K562 (cell line): ENCODE measurements around the gene ZNF689. TPM values are rescaled to one million over a fixed set of nuclear protein-coding genes. Genes with fewer than 3 reads are reported as not detected.

Source experiments
- ATAC-seq: fragments of 200-7000 bp; cut with Tn5 transposase; 3 replicates; pipeline ENCODE4 v1.9.1; 2020; ENCODE audit warnings: moderate library complexity
- BruUV-seq: library from RNA; stranded (reverse); fragments of 400-500 nt; replicated peaks from 2 replicates; lab custom pipeline; 2021; lab: Mats Ljungman, UMichigan
- CTCF ChIA-PET: fragments of 300-600 bp; formaldehyde crosslinking; extraction: SDS; loops from one replicate; lab custom pipeline; 2021; ENCODE audit warnings: low intra/inter-chr PET ratio; lab: Yijun Ruan, JAX
- POLR2A ChIA-PET: fragments of 300-600, 350-650 bp; sonication (Branson Sonifier 250); formaldehyde crosslinking; extraction: SDS; loops from one replicate; lab custom pipeline; 2021; ENCODE audit warnings: antibody characterized with exemption, inconsistent platforms; lab: Yijun Ruan, JAX
- DNase-seq, 4 experiments: peaks; one replicate each; pipeline versions ENCODE4 v3.0.0 to v3.0.0-alpha.2; 2011 to 2018; ENCODE audit warnings: low spot score in 3 of 4, mixed read lengths in 3 of 4; ENCODE audit errors: extremely low read depth in 1 of 4
- FAIRE-seq: peaks from 2 replicates; lab custom pipeline; 2011; peaks lifted over from hg19 to GRCh38; lab: Jason Lieb, UNC
- H2AFZ ChIP-seq: 2 replicates; pipeline ENCODE4 v1.6.0; 2011; ENCODE audit warnings: low read depth, low read length, control low read depth, inconsistent platforms
- H3K27ac ChIP-seq: fragments of 200-600 bp; 3 replicates; pipeline ENCODE4 v1.8.0; 2011; ENCODE audit warnings: low read depth, mild to moderate bottlenecking, control low read depth, inconsistent platforms, low read length, moderate library complexity, mixed read lengths; ENCODE audit errors: extremely low read depth
- H3K27me3 ChIP-seq, 2 experiments: fragments of 300-600 bp in 1 of 2; 2 replicates in 1 of 2; 3 replicates in 1 of 2; pipeline versions ENCODE4 v1.6.0 to v1.8.0; 2011; ENCODE audit warnings: inconsistent platforms in 2 of 2, low read length in 2 of 2, mild to moderate bottlenecking in 1 of 2, mixed read lengths in 1 of 2, moderate library complexity in 1 of 2; ENCODE audit not compliant: control insufficient read depth in 2 of 2, insufficient read depth in 2 of 2
- H3K36me3 ChIP-seq: fragments of 300-600 bp; 3 replicates; pipeline ENCODE4 v1.8.0; 2011; ENCODE audit warnings: mild to moderate bottlenecking, low read length, inconsistent platforms; ENCODE audit not compliant: control insufficient read depth, insufficient read depth
- H3K4me1 ChIP-seq, 2 experiments: fragments of 200-600 bp in 1 of 2; replicated peaks in 1 of 2; 2 replicates in 1 of 2; 3 replicates in 1 of 2; pipeline versions ENCODE4 v1.5.1 to v1.8.0; 2011; ENCODE audit warnings: inconsistent platforms in 2 of 2, low read length in 2 of 2, mild to moderate bottlenecking in 1 of 2, mixed read lengths in 1 of 2, moderate library complexity in 1 of 2; ENCODE audit not compliant: control insufficient read depth in 2 of 2, insufficient read depth in 2 of 2
- H3K4me2 ChIP-seq: 2 replicates; pipeline ENCODE4 v1.6.1; 2011; ENCODE audit warnings: low read length, control low read depth, inconsistent platforms, mixed read lengths; ENCODE audit not compliant: insufficient read depth
- H3K4me3 ChIP-seq: fragments of 200-600 bp; sonication (generic), shearing (Covaris generic); 2 replicates; pipeline ENCODE4 v1.5.1; 2016; ENCODE audit warnings: control low read depth, inconsistent platforms
- H3K79me2 ChIP-seq: fragments of 200-600 bp; 3 replicates; pipeline ENCODE4 v1.8.0; 2011; ENCODE audit warnings: low read length, inconsistent platforms; ENCODE audit not compliant: control insufficient read depth, insufficient read depth
- H3K9ac ChIP-seq, 2 experiments: 2 replicates each; pipeline versions ENCODE4 v1.6.0 to v1.6.1; 2011; ENCODE audit warnings: low read depth in 2 of 2, low read length in 2 of 2, control low read depth in 1 of 2, inconsistent platforms in 1 of 2, mild to moderate bottlenecking in 1 of 2, mixed read lengths in 1 of 2; ENCODE audit not compliant: insufficient read depth in 1 of 2
- H3K9me1 ChIP-seq: one replicate; pipeline ENCODE4 v1.6.0; 2011; ENCODE audit warnings: inconsistent platforms, mild to moderate bottlenecking, low read length, moderate library complexity; ENCODE audit not compliant: control insufficient read depth, insufficient read depth
- H3K9me3 ChIP-seq: replicated peaks from 2 replicates; pipeline ENCODE4 v1.5.1; 2011; ENCODE audit warnings: low read depth, low read length, inconsistent platforms; ENCODE audit not compliant: control insufficient read depth, insufficient read depth
- H4K20me1 ChIP-seq: replicated peaks from 2 replicates; pipeline ENCODE4 v1.6.1; 2011; ENCODE audit warnings: low read length, inconsistent platforms, mixed read lengths; ENCODE audit not compliant: control insufficient read depth, insufficient read depth
- ARID1B ChIP-seq: fragments of 450-650 bp; IDR thresholded peaks from 2 replicates; pipeline ENCODE4 v1.6.1; 2016; ENCODE audit warnings: antibody characterized with exemption, mild to moderate bottlenecking, inconsistent platforms
- CBFA2T2 ChIP-seq: fragments of 450-650 bp; conservative IDR thresholded peaks from 2 replicates; pipeline ENCODE4 v1.6.1; 2017; ENCODE audit warnings: mild to moderate bottlenecking
- CBFA2T3 ChIP-seq: fragments of 450-650 bp; IDR thresholded peaks from 2 replicates; pipeline ENCODE4 v1.6.1; 2017
- DACH1 ChIP-seq: fragments of 450-650 bp; IDR thresholded peaks from 2 replicates; pipeline ENCODE4 v1.6.1; 2018; ENCODE audit not compliant: partially characterized antibody
- EP300 ChIP-seq: IDR thresholded peaks from 2 replicates; pipeline ENCODE4 v1.6.1; 2012; ENCODE audit warnings: low read length, improper control_type of control experiment
- FUS ChIP-seq: fragments of 200-400 bp; formaldehyde crosslinking; optimal IDR thresholded peaks from 2 replicates; pipeline ENCODE3; 2017; ENCODE audit warnings: low read depth, low read length
- KAT8 ChIP-seq: fragments of 450-650 bp; IDR thresholded peaks from 2 replicates; pipeline ENCODE4 v1.6.1; 2016; ENCODE audit warnings: low read depth, mild to moderate bottlenecking
- L3MBTL2 ChIP-seq: fragments of 450-650 bp; IDR thresholded peaks from 2 replicates; pipeline ENCODE4 v1.6.1; 2016; ENCODE audit warnings: mild to moderate bottlenecking, moderate library complexity
- NR4A1 ChIP-seq, 2 experiments: fragments of 250-450 bp in 1 of 2; fragments of 450-650 bp in 1 of 2; sonication (Bioruptor Pico) in 1 of 2; IDR thresholded peaks; 2 replicates each; pipeline versions ENCODE4 v1.4.0 to v1.6.1; 2016 to 2020; ENCODE audit warnings: mild to moderate bottlenecking in 2 of 2, missing compliant biosample characterization in 1 of 2, missing genetic modification characterization in 1 of 2, moderate library complexity in 1 of 2
- TAL1 ChIP-seq: fragments of 450-650 bp; IDR thresholded peaks from 2 replicates; pipeline ENCODE4 v1.6.1; 2016; ENCODE audit warnings: mild to moderate bottlenecking
- TCF3 ChIP-seq: sonication (generic); formaldehyde crosslinking; IDR thresholded peaks from 2 replicates; pipeline ENCODE4 v1.4.0; 2020; ENCODE audit warnings: mild to moderate bottlenecking, missing genetic modification reagents
- TEAD2 ChIP-seq: fragments of 450-650 bp; IDR thresholded peaks from 2 replicates; pipeline ENCODE4 v1.6.1; 2016; ENCODE audit warnings: missing genetic modification characterization, control low read depth, missing compliant biosample characterization
- TEAD4 ChIP-seq, 2 experiments: sonication (generic) in 1 of 2; formaldehyde crosslinking in 1 of 2; IDR thresholded peaks; 2 replicates each; pipeline versions ENCODE4 v1.6.1 to v1.8.0; 2012 to 2022; ENCODE audit warnings: borderline replicate concordance in 1 of 2, inconsistent platforms in 1 of 2, low read length in 1 of 2, mild to moderate bottlenecking in 1 of 2, missing genetic modification reagents in 1 of 2
- ZBED1 ChIP-seq: IDR thresholded peaks from 2 replicates; pipeline ENCODE4 v1.6.1; 2014
- ZNF134 ChIP-seq: fragments of 250-450 bp; sonication (Bioruptor Pico); conservative IDR thresholded peaks from 2 replicates; pipeline ENCODE4 v1.4.0; 2020
- ZNF444 ChIP-seq: fragments of 250-450 bp; sonication (Bioruptor Pico); IDR thresholded peaks from 2 replicates; pipeline ENCODE4 v1.4.0; 2020; ENCODE audit warnings: mild to moderate bottlenecking, moderate library complexity
- ZNF445 ChIP-seq: fragments of 250-450 bp; sonication (Bioruptor Pico); IDR thresholded peaks from 2 replicates; pipeline ENCODE4 v1.4.0; 2020; ENCODE audit warnings: low read depth, mild to moderate bottlenecking, moderate library complexity
- WGBS: fragments of 100-300 bp; shearing (Covaris generic); methylation state at CpG from one replicate; pipeline ENCODE4 v1.1.6; 2016; ENCODE audit warnings: low coverage, mixed read lengths; ENCODE audit not compliant: insufficient coverage; ENCODE audit errors: missing lambda C conversion rate; 5-methylcytosine and 5-hydroxymethylcytosine counted together
- in situ Hi-C: fragments of 300-500 bp; cut with MboI; formaldehyde crosslinking; loops from 4 replicates; pipeline ENCODE4 v1.15.0; 2018; ENCODE audit warnings: inconsistent platforms, mixed read lengths
- intact Hi-C: fragments of 100-400 bp; cut with micrococcal nuclease; formaldehyde crosslinking; loops from 2 replicates; pipeline ENCODE4 v1.14.2; 2022
- polyA plus RNA-seq, 8 experiments: library from polyadenylated mRNA; depleted of rRNA in 4 of 8; stranded (reverse) in 5 of 8; unstranded in 3 of 8; fragments of >200 nt; fragmentation: Nextera tagmentation in 2 of 8; fragmentation: Illumina TruSeq in 1 of 8; extraction: Ambion mirVana in 2 of 8; extraction: Trizol in 1 of 8; gene quantifications; 2 replicates each; pipeline versions ENCODE4 v1.2.1 to v1.2.3, GENCODE V29; 2011 to 2014; ENCODE audit warnings: inconsistent platforms in 1 of 8, missing spikeins in 1 of 8
- total RNA-seq, 7 experiments: library from RNA; depleted of rRNA in 6 of 7; stranded (reverse); fragments of >200 nt in 6 of 7; fragmentation: Illumina TruSeq in 2 of 7; extraction: Trizol in 2 of 7; gene quantifications; 2 replicates each; pipeline versions ENCODE4 v1.2.1 to v1.2.3, GENCODE V29; 2011 to 2021; ENCODE audit warnings: low replicate concordance in 1 of 7
- TF ChIP-seq, protein P1 (sequence below), 3 experiments: fragments of 200-800 bp in 1 of 3; sonication (Bioruptor generic) in 1 of 3; sonication (generic) in 1 of 3; formaldehyde crosslinking in 1 of 3; IDR thresholded peaks; 2 replicates each; pipeline versions ENCODE4 v1.6.1 to v1.8.0; 2016 to 2022; ENCODE audit warnings: mild to moderate bottlenecking in 2 of 3, missing compliant biosample characterization in 2 of 3, missing genetic modification characterization in 2 of 3, missing genetic modification reagents in 1 of 3
- TF ChIP-seq, protein P2 (sequence below), 2 experiments: IDR thresholded peaks in 1 of 2; conservative IDR thresholded peaks in 1 of 2; 2 replicates each; pipeline ENCODE4 v1.6.1; 2016; ENCODE audit warnings: low read depth in 2 of 2, mild to moderate bottlenecking in 1 of 2, missing compliant biosample characterization in 1 of 2, missing genetic modification characterization in 1 of 2, moderate library complexity in 1 of 2

ZNF689 gene
- total and polyA plus RNA-seq, 9 of the 15 experiments (the other 6 are each of a cell fraction or from before 2014, with no cell fraction given): 5.4 to 15.4 (median 10.8) TPM

DNA sequence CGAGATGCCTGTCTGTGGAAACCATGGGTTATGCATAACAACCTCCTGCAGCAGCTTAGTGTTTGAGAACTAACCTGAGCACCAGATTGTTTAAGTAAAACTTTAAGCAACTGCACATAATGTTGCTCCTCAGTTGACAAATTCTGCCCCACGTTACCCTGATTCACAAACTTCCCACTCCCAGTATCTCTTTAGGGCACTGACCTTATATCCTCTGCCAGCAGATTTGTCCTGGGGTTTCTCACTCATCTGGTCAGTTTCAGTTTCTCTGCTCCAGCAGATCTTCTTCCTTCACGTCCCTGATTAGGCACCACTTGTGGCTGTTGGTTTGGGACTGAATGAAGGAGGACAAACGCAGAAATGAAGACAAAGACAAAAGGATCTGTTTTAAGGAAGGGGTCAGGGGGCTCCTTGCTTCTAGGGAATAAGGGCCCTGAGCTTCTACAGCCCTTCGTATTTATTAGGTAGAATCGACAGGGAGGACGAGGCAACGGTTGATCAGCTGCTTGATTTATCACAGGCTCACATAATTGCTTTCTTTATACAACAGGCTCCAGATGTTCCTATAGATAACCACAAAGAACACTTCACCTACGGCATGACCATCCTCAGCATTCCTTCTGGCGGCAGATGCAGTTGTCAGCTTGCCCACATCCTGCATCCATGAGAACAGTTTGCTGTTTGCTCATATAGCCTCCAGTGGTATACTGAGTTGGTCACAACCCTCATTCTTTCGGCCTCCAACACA is 13.5 kb upstream of the ZNF689 start:
- DNase-seq: peak in 1 of 4 experiments; percentile 34
- CTCF ChIA-PET: no interaction called here
- TF ChIP-seq NR4A1 (CRISPR knock-in tag; IDR thresholded peaks at IDR 0.05): no peak
- TF ChIP-seq NR4A1 (tag; IDR thresholded peaks at IDR 0.05): no peak
- peak; percentile 58 for TF ChIP-seq TAL1
- TF ChIP-seq ARID1B: peak; percentile 54
- 0 out of 2 replicates have a peak, but pooled peaks have one; percentile 44 for TF ChIP-seq CBFA2T2
- TF ChIP-seq, protein P1, sequence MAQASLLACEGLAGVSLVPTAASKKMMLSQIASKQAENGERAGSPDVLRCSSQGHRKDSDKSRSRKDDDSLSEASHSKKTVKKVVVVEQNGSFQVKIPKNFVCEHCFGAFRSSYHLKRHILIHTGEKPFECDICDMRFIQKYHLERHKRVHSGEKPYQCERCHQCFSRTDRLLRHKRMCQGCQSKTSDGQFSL (CRISPR knock-in tag; IDR thresholded peaks at IDR 0.05): no peak
- TF ChIP-seq, protein P1 (tag; IDR thresholded peaks at IDR 0.05): no peak
- TF ChIP-seq ZNF445: no peak
- TF ChIP-seq, protein P2, sequence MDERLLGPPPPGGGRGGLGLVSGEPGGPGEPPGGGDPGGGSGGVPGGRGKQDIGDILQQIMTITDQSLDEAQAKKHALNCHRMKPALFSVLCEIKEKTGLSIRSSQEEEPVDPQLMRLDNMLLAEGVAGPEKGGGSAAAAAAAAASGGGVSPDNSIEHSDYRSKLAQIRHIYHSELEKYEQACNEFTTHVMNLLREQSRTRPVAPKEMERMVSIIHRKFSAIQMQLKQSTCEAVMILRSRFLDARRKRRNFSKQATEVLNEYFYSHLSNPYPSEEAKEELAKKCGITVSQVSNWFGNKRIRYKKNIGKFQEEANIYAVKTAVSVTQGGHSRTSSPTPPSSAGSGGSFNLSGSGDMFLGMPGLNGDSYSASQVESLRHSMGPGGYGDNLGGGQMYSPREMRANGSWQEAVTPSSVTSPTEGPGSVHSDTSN (CRISPR knock-in tag; IDR thresholded peaks at IDR 0.05; ENCODE audit: low read depth): no peak
- TF ChIP-seq, protein P2 (tag; conservative IDR thresholded peaks at IDR 0.05; ENCODE audit: low read depth): no peak
- TF ChIP-seq ZNF134 (CRISPR knock-in tag): peak; percentile 59
- peak; percentile 66 for TF ChIP-seq CBFA2T3
- TF ChIP-seq KAT8: no peak
- no peak for TF ChIP-seq ZBED1
- peak; percentile 42; the same call in 1 of the 2 replicates for TF ChIP-seq TCF3
- TF ChIP-seq TEAD4 (IDR thresholded peaks at IDR 0.05; ENCODE audit: low read length): peak; percentile 53
- no peak for TF ChIP-seq TEAD4 (CRISPR knock-in tag; IDR thresholded peaks at IDR 0.05; ENCODE audit: borderline replicate concordance)
- TF ChIP-seq L3MBTL2: no peak
- no peak for TF ChIP-seq DACH1
- TF ChIP-seq EP300: peak; percentile 45; the same call in 1 of the 2 replicates
- no peak for TF ChIP-seq FUS
- TF ChIP-seq TEAD2: no peak
- no peak for TF ChIP-seq ZNF444 (CRISPR knock-in tag)

More for the DNA sequence above, 13.5 kb upstream of the ZNF689 start:
- H3K27me3 ChIP-seq: no peaks in the 10 kb centered on the region
- H3K9me3 ChIP-seq: peaks cover 13% of the 10 kb centered on the region
- H2AFZ ChIP-seq: peak overlapping the region; percentile 74
- H3K4me1 ChIP-seq: peaks cover 6 to 10% of the 10 kb centered on the region in 2 experiments; a peak in 3 of 5 replicates
- H3K9ac ChIP-seq: no peak overlapping the region
- no TSS peak for BruUV-seq
- POLR2A ChIA-PET: interaction anchor here (0.6 to 1.7 kb wide), 4 partner anchors 12 to 649 kb away, joined by 3 to 5 read pairs (median 4); no protein-coding TSS in a partner anchor
- ATAC-seq: no peak
- H3K4me2 ChIP-seq: peak overlapping the region; percentile 18
- no peak overlapping the region for H3K4me3 ChIP-seq
- no peaks in the 10 kb centered on the region for H3K79me2 ChIP-seq
- H3K36me3 ChIP-seq: no peaks in the 10 kb centered on the region
- 37% methylated on average over 11 of the region's 11 CpGs for WGBS
- no peak overlapping the region for H3K27ac ChIP-seq
- intact Hi-C loops (no loop called here), in situ Hi-C loops (loop anchor here (10.0 kb wide), 1 partner anchor 189 kb away; the partner anchor contains the start of gene DCTPP1)
- no peak for FAIRE-seq
- no peaks in the 10 kb centered on the region for H3K9me1 ChIP-seq
- no peaks in the 10 kb centered on the region for H4K20me1 ChIP-seq
